HEK293 (cell line): ENCODE measurements around the gene ATF6B.
A peak's percentile ranks its signal among the peaks of the same experiment; 100 is the strongest.

Experiments used
- AEBP2 ChIP-seq: fragments of 450-650 bp; formaldehyde crosslinking; IDR thresholded peaks from 2 replicates; pipeline ENCODE4 v1.5.1; 2016; ENCODE audit warnings: missing biosample characterization, missing genetic modification characterization, borderline replicate concordance
- GLIS2 ChIP-seq: fragments of 450-650 bp; formaldehyde crosslinking; IDR thresholded peaks from 2 replicates; pipeline ENCODE4 v1.5.1; 2016; ENCODE audit warnings: missing biosample characterization, missing genetic modification characterization
- HOXA7 ChIP-seq: sonication (generic); formaldehyde crosslinking; IDR thresholded peaks from 2 replicates; pipeline ENCODE4 v1.8.1; 2022; ENCODE audit warnings: missing genetic modification reagents, borderline replicate concordance
- KLF16 ChIP-seq: fragments of 450-650 bp; formaldehyde crosslinking; IDR thresholded peaks from 2 replicates; pipeline ENCODE4 v1.5.1; 2017; ENCODE audit warnings: missing biosample characterization, missing genetic modification characterization
- KLF9 ChIP-seq: fragments of 450-650 bp; formaldehyde crosslinking; IDR thresholded peaks from 2 replicates; pipeline ENCODE4 v1.5.1; 2016; ENCODE audit warnings: missing biosample characterization, missing genetic modification characterization, low read depth
- REST ChIP-seq: fragments of 450-650 bp; formaldehyde crosslinking; IDR thresholded peaks from 2 replicates; pipeline ENCODE4 v1.5.1; 2016; ENCODE audit warnings: missing biosample characterization, missing genetic modification characterization
- SCRT2 ChIP-seq: fragments of 450-650 bp; formaldehyde crosslinking; IDR thresholded peaks from 2 replicates; pipeline ENCODE4 v1.5.1; 2016; ENCODE audit warnings: missing biosample characterization, missing genetic modification characterization
- SP7 ChIP-seq: fragments of 450-650 bp; formaldehyde crosslinking; IDR thresholded peaks from 2 replicates; pipeline ENCODE4 v1.5.1; 2016; ENCODE audit warnings: missing biosample characterization, missing genetic modification characterization
- TRIM28 ChIP-seq: IDR thresholded peaks from 2 replicates; pipeline ENCODE4 v1.6.1; 2011; ENCODE audit warnings: low read length, control low read depth, borderline replicate concordance
- ZBTB10 ChIP-seq: fragments of 450-650 bp; formaldehyde crosslinking; IDR thresholded peaks from 2 replicates; pipeline ENCODE4 v1.5.1; 2016; ENCODE audit warnings: missing biosample characterization, missing genetic modification characterization
- ZFHX2 ChIP-seq: fragments of 450-650 bp; formaldehyde crosslinking; conservative IDR thresholded peaks from 2 replicates; pipeline ENCODE4 v1.5.1; 2016; ENCODE audit warnings: missing biosample characterization, missing genetic modification characterization
- ZNF23 ChIP-seq: fragments of 450-650 bp; formaldehyde crosslinking; IDR thresholded peaks from 2 replicates; pipeline ENCODE4 v1.5.1; 2016; ENCODE audit warnings: missing biosample characterization, missing genetic modification characterization, borderline replicate concordance
- ZNF239 ChIP-seq: fragments of 450-650 bp; formaldehyde crosslinking; IDR thresholded peaks from 2 replicates; pipeline ENCODE4 v1.5.1; 2016; ENCODE audit warnings: missing biosample characterization, missing genetic modification characterization
- ZNF24 ChIP-seq: fragments of 450-650 bp; formaldehyde crosslinking; IDR thresholded peaks from 2 replicates; pipeline ENCODE4 v1.5.1; 2016; ENCODE audit warnings: missing biosample characterization, missing genetic modification characterization
- ZNF311 ChIP-seq: fragments of 450-650 bp; formaldehyde crosslinking; IDR thresholded peaks from 2 replicates; pipeline ENCODE4 v1.5.1; 2017; ENCODE audit warnings: missing biosample characterization, missing genetic modification characterization, borderline replicate concordance
- ZNF366 ChIP-seq: fragments of 450-650 bp; formaldehyde crosslinking; conservative IDR thresholded peaks from 2 replicates; pipeline ENCODE4 v1.5.1; 2016; ENCODE audit warnings: missing biosample characterization, missing genetic modification characterization
- ZNF391 ChIP-seq: fragments of 450-650 bp; formaldehyde crosslinking; IDR thresholded peaks from 2 replicates; pipeline ENCODE4 v1.5.1; 2016; ENCODE audit warnings: low read depth, missing biosample characterization, missing genetic modification characterization, borderline replicate concordance
- ZNF560 ChIP-seq: fragments of 450-650 bp; formaldehyde crosslinking; IDR thresholded peaks from 2 replicates; pipeline ENCODE4 v1.5.1; 2017; ENCODE audit warnings: missing biosample characterization, missing genetic modification characterization, borderline replicate concordance
- ZNF585B ChIP-seq: fragments of 450-650 bp; formaldehyde crosslinking; IDR thresholded peaks from 2 replicates; pipeline ENCODE4 v1.5.1; 2016; ENCODE audit warnings: missing biosample characterization, missing genetic modification characterization
- ZNF600 ChIP-seq: fragments of 450-650 bp; formaldehyde crosslinking; IDR thresholded peaks from 2 replicates; pipeline ENCODE4 v1.5.1; 2016; ENCODE audit warnings: missing biosample characterization, missing genetic modification characterization
- ZNF639 ChIP-seq: fragments of 450-650 bp; formaldehyde crosslinking; IDR thresholded peaks from 2 replicates; pipeline ENCODE4 v1.5.1; 2016; ENCODE audit warnings: missing biosample characterization, missing genetic modification characterization
- ZNF658 ChIP-seq: fragments of 450-650 bp; formaldehyde crosslinking; IDR thresholded peaks from 2 replicates; pipeline ENCODE4; 2016; ENCODE audit warnings: missing biosample characterization, missing genetic modification characterization
- ZNF660 ChIP-seq: fragments of 450-650 bp; IDR thresholded peaks from 2 replicates; pipeline ENCODE4 v1.5.1; 2018; ENCODE audit warnings: missing biosample characterization, mild to moderate bottlenecking, missing genetic modification characterization
- ZNF664 ChIP-seq: fragments of 450-650 bp; formaldehyde crosslinking; IDR thresholded peaks from 2 replicates; pipeline ENCODE4 v1.5.1; 2016; ENCODE audit warnings: missing biosample characterization, missing genetic modification characterization
- ZNF692 ChIP-seq: fragments of 450-650 bp; formaldehyde crosslinking; IDR thresholded peaks from 2 replicates; pipeline ENCODE4 v1.5.1; 2016; ENCODE audit warnings: missing biosample characterization, missing genetic modification characterization
- ZNF707 ChIP-seq: fragments of 450-650 bp; formaldehyde crosslinking; IDR thresholded peaks from 2 replicates; pipeline ENCODE4 v1.5.1; 2016; ENCODE audit warnings: missing biosample characterization, missing genetic modification characterization
- ZNF776 ChIP-seq: fragments of 450-650 bp; formaldehyde crosslinking; IDR thresholded peaks from 2 replicates; pipeline ENCODE4 v1.5.0; 2017; ENCODE audit warnings: missing biosample characterization, missing genetic modification characterization, borderline replicate concordance
- ZNF830 ChIP-seq: fragments of 450-650 bp; IDR thresholded peaks from 2 replicates; pipeline ENCODE4 v1.5.0; 2018; ENCODE audit warnings: missing biosample characterization, missing genetic modification characterization, low read depth, mild to moderate bottlenecking, moderate library complexity
- ZNF843 ChIP-seq: fragments of 450-650 bp; formaldehyde crosslinking; IDR thresholded peaks from 2 replicates; pipeline ENCODE4 v1.5.1; 2016; ENCODE audit warnings: missing biosample characterization, missing genetic modification characterization
- ZSCAN16 ChIP-seq: fragments of 450-650 bp; formaldehyde crosslinking; IDR thresholded peaks from 2 replicates; pipeline ENCODE4 v1.5.1; 2016; ENCODE audit warnings: missing biosample characterization, missing genetic modification characterization

ATF6B gene

GRCh38 chr6:32175711-32176475, 47.8 kb upstream of the ATF6B start, which contains the start of gene AGPAT1 (continued):
- TF ChIP-seq REST (tag by site-specific recombination) (peak; percentile 25), ZNF776 (tag by site-specific recombination) (no peak), ZNF660 (tag by site-specific recombination) (no peak), ZFHX2 (peak; percentile 81), TRIM28 (no peak), ZNF311 (tag by site-specific recombination) (no peak), ZNF24 (tag by site-specific recombination) (0 out of 2 replicates have a peak, but pooled peaks have one; percentile 66), ZNF664 (tag by site-specific recombination) (no peak), ZNF830 (tag by site-specific recombination) (no peak), SCRT2 (no peak), ZNF239 (no peak), SP7 (peak; percentile 36), KLF16 (peak; percentile 39; the same call in 1 of the 2 replicates), ZNF658 (tag by site-specific recombination) (no peak), GLIS2 (tag by site-specific recombination) (peak; percentile 96), ZNF366 (tag by site-specific recombination) (peak; percentile 94), ZNF692 (peak; percentile 80), KLF9 (tag by site-specific recombination) (peak; percentile 48; the same call in 1 of the 2 replicates), ZNF707 (tag by site-specific recombination) (no peak), ZNF639 (tag by site-specific recombination) (no peak), ZNF600 (tag by site-specific recombination) (no peak), ZNF23 (no peak), ZSCAN16 (tag by site-specific recombination) (no peak), ZBTB10 (tag by site-specific recombination) (peak; percentile 99), ZNF585B (tag by site-specific recombination) (no peak), ZNF843 (tag by site-specific recombination) (no peak), ZNF560 (tag by site-specific recombination) (no peak), ZNF391 (tag by site-specific recombination) (peak; percentile 20; the same call in 1 of the 2 replicates), AEBP2 (no peak), HOXA7 (no peak)
